MCF 10A (cell line): ENCODE results near the gene HSPB2. TPM values are rescaled to one million over a fixed set of nuclear protein-coding genes. Genes with fewer than 3 reads are reported as not detected.
"Not testable (repeated sequence)": the region's sequence is repeated elsewhere in the genome, so short reads cannot be mapped to it uniquely, and the experiment has no call there.

Source experiments
- BruUV-seq: library from RNA; stranded (reverse); fragments of 400-500 nt; replicated peaks from 2 replicates; lab custom pipeline; 2021; lab: Mats Ljungman, UMichigan
- CTCF ChIA-PET: fragments of 300-600 bp; sonication (Branson Sonifier 250); formaldehyde crosslinking; extraction: SDS; loops from one replicate; lab custom pipeline; 2021; ENCODE audit warnings: antibody characterized with exemption, inconsistent platforms; lab: Yijun Ruan, JAX
- POLR2A ChIA-PET: fragments of 300-600, 350-650 bp; sonication (Branson Sonifier 250); formaldehyde crosslinking; extraction: SDS; loops from one replicate; lab custom pipeline; 2020; ENCODE audit warnings: antibody characterized with exemption, inconsistent platforms; lab: Yijun Ruan, JAX
- DNase-seq: peaks from one replicate; pipeline ENCODE4 v3.0.0-alpha.2; 2018; ENCODE audit not compliant: unreplicated experiment
- H3K27ac Mint-ChIP-seq: one replicate; pipeline ENCODE4 v1.8.0; 2022; ENCODE audit warnings: mild to moderate bottlenecking, low read depth, mixed read lengths; ENCODE audit not compliant: unreplicated experiment
- H3K27me3 Mint-ChIP-seq: one replicate; pipeline ENCODE4 v1.8.0; 2022; ENCODE audit warnings: mixed read lengths; ENCODE audit not compliant: insufficient read depth, unreplicated experiment
- H3K36me3 Mint-ChIP-seq: one replicate; pipeline ENCODE4 v1.8.0; 2022; ENCODE audit warnings: mild to moderate bottlenecking, moderate library complexity, mixed read lengths; ENCODE audit not compliant: insufficient read depth, unreplicated experiment
- H3K4me1 Mint-ChIP-seq: one replicate; pipeline ENCODE4 v1.8.0; 2022; ENCODE audit warnings: mixed read lengths; ENCODE audit not compliant: insufficient read depth, unreplicated experiment
- H3K4me3 Mint-ChIP-seq: one replicate; pipeline ENCODE4 v1.8.0; 2022; ENCODE audit warnings: mild to moderate bottlenecking, moderate library complexity, mixed read lengths; ENCODE audit not compliant: unreplicated experiment
- H3K9me3 Mint-ChIP-seq: one replicate; pipeline ENCODE4 v1.8.0; 2022; ENCODE audit warnings: mixed read lengths; ENCODE audit not compliant: unreplicated experiment
- CTCF ChIP-seq: fragments of 200-600 bp; IDR thresholded peaks from one replicate; pipeline ENCODE4 v1.8.0; 2022; ENCODE audit warnings: antibody characterized with exemption, mild to moderate bottlenecking; ENCODE audit not compliant: unreplicated experiment
- intact Hi-C: fragments of 100-400 bp; cut with micrococcal nuclease; formaldehyde crosslinking; loops from 2 replicates; pipeline ENCODE4 v1.14.1; 2022
- total RNA-seq: library from RNA; stranded (reverse); gene quantifications from 2 replicates; pipeline ENCODE4 v1.2.3, GENCODE V29; 2022

The HSPB2 gene
- total RNA-seq, 1 experiment from 2014 or later: 0.23 TPM

- no TSS peak for BruUV-seq
- peak overlapping the region; percentile 73 for H3K4me3 Mint-ChIP-seq
- no peak for DNase-seq
- CTCF ChIA-PET: interaction anchor here (0.5 to 21.3 kb wide), 3 partner anchors 48 to 354 kb away, joined by 3 to 564 read pairs (median 10); no protein-coding TSS in a partner anchor
- H3K27me3 Mint-ChIP-seq: no peaks in the 10 kb centered on the region
- no peak for TF ChIP-seq CTCF
- H3K4me1 Mint-ChIP-seq: peaks cover 22% of the 10 kb centered on the region
- POLR2A ChIA-PET: interaction anchor here (0.7 to 21.8 kb wide), 18 partner anchors 8 to 161 kb away, joined by 3 to 513 read pairs (median 12); partner anchors contain the start of genes ALG9, C11orf52, CRYAB and DIXDC1
- H3K36me3 Mint-ChIP-seq: no peaks in the 10 kb centered on the region
- peak overlapping the region; percentile 66 for H3K27ac Mint-ChIP-seq
- H3K9me3 Mint-ChIP-seq: no peaks in the 10 kb centered on the region
- intact Hi-C loops: no loop called here
These were observed 13.4 kb downstream of the HSPB2 start for GRCh38 chr11:111925953-111926352.

GRCh38 chr11:111926505-111927391, 14.2 kb downstream of the HSPB2 start:
- TF ChIP-seq CTCF: no peak
- no peaks in the 10 kb centered on the region for H3K27me3 Mint-ChIP-seq
- intact Hi-C loops: loop anchor here (1.0 kb wide), 1 partner anchor 47 kb away; the partner anchor contains the start of genes CFAP68 and FDXACB1
- H3K4me1 Mint-ChIP-seq: peaks cover 22% of the 10 kb centered on the region
- H3K36me3 Mint-ChIP-seq: no peaks in the 10 kb centered on the region
- BruUV-seq: no TSS peak
- CTCF ChIA-PET: interaction anchor here (0.5 to 21.3 kb wide), 6 partner anchors 15 to 353 kb away, joined by 3 to 564 read pairs (median 4); no protein-coding TSS in a partner anchor
- no peaks in the 10 kb centered on the region for H3K9me3 Mint-ChIP-seq
- H3K4me3 Mint-ChIP-seq: peak overlapping the region; percentile 73
- peak; percentile 95 for DNase-seq
- peak overlapping the region; percentile 66 for H3K27ac Mint-ChIP-seq
- POLR2A ChIA-PET: interaction anchor here (0.6 to 21.8 kb wide), 37 partner anchors 9 to 366 kb away, joined by 3 to 513 read pairs (median 4); partner anchors contain the start of genes ALG9, C11orf52, CRYAB and DIXDC1

- Mint-ChIP-seq H3K27me3 (no peaks in the 10 kb centered on the region), H3K36me3 (no peaks in the 10 kb centered on the region), H3K27ac (no peak overlapping the region), H3K4me3 (no peak overlapping the region), H3K9me3 (no peaks in the 10 kb centered on the region), H3K4me1 (peaks cover 16% of the 10 kb centered on the region)
- no peak for TF ChIP-seq CTCF
- no peak for DNase-seq
- no TSS peak for BruUV-seq
- intact Hi-C loops: no loop called here
- CTCF ChIA-PET: interaction anchor here (0.6 to 21.3 kb wide), 9 partner anchors 9 to 75 kb away, joined by 3 to 564 read pairs (median 5); partner anchors contain the start of genes ALG9 and CRYAB
- POLR2A ChIA-PET: interaction anchor here (0.6 to 21.8 kb wide), 5 partner anchors 8 to 156 kb away, joined by 4 to 513 read pairs (median 4); partner anchors contain the start of genes CFAP68, SDHD and TIMM8B
These were observed 17.9 kb downstream of the HSPB2 start for GRCh38 chr11:111930472-111930871.

GRCh38 chr11:111932611-111932950, 20.0 kb downstream of the HSPB2 start:
- H3K36me3 Mint-ChIP-seq: no peaks in the 10 kb centered on the region
- H3K27me3 Mint-ChIP-seq: no peaks in the 10 kb centered on the region
- CTCF ChIA-PET: interaction anchor here (1.0 to 21.3 kb wide), 10 partner anchors 11 to 84 kb away, joined by 3 to 564 read pairs (median 10); partner anchors contain the start of genes ALG9, C11orf52 and CRYAB
- H3K27ac Mint-ChIP-seq: peak overlapping the region; percentile 16
- H3K4me3 Mint-ChIP-seq: no peak overlapping the region
- TF ChIP-seq CTCF: no peak
- no TSS peak for BruUV-seq
- intact Hi-C loops: no loop called here
- DNase-seq: no peak
- POLR2A ChIA-PET: interaction anchor here (1.4 to 21.8 kb wide), 3 partner anchors 11 to 46 kb away, joined by 3 to 513 read pairs (median 28); partner anchors contain the start of gene CRYAB
- H3K9me3 Mint-ChIP-seq: no peaks in the 10 kb centered on the region
- H3K4me1 Mint-ChIP-seq: peaks cover 21% of the 10 kb centered on the region

- peak overlapping the region; percentile 16 for H3K27ac Mint-ChIP-seq
- intact Hi-C loops, H3K9me3 Mint-ChIP-seq, BruUV-seq, H3K27me3 Mint-ChIP-seq, DNase-seq, H3K36me3 Mint-ChIP-seq, H3K4me3 Mint-ChIP-seq: not testable (repeated sequence)
- ChIA-PET CTCF (interaction anchor here (0.6 to 21.3 kb wide), 3 partner anchors 14 to 53 kb away, joined by 3 to 564 read pairs (median 3); partner anchors contain the start of genes C11orf52 and CFAP68), POLR2A (interaction anchor here (3.5 to 21.8 kb wide), 3 partner anchors 10 to 45 kb away, joined by 28 to 513 read pairs (median 239); no protein-coding TSS in a partner anchor)
- H3K4me1 Mint-ChIP-seq: peaks cover 27% of the 10 kb centered on the region
These were observed 20.6 kb downstream of the HSPB2 start for GRCh38 chr11:111933176-111933575.
